ENCODE data around the gene CZIB. TPM values are rescaled to one million over a fixed set of nuclear protein-coding genes. Genes with fewer than 3 reads are reported as not detected.

CZIB gene
- total RNA-seq, 2 experiments from 2014 or later = 44.6 to 51.4 TPM

DNA sequence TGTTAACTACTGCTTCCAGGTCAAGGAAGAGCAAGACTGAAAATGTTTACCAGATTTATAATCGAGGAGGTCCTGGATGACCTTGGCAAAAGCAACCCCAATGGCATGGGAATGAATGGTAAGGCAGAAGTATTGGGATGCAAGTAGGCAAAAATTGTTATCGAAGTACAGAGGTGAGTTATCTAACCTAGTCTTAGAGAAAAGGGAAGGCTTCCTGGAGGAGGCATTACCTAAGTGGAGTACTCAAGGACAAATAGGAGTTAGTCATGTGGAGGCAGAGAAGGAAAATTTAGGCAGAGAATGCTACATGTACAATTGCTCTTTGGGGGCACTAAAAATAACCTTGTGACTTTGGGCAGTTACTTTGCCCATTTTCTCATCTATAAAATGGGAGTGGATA is 21.4 kb upstream of the CZIB start:
- ChIA-PET POLR2A (interaction anchor here (0.8 kb wide), 1 partner anchor 10 kb away, joined by 3 read pairs; no protein-coding TSS in a partner anchor), CTCF (ENCODE audit: unreplicated experiment) (no interaction called here)
- H3K9me2 ChIP-seq (ENCODE audit: insufficient read depth, low read length) = no peaks in the 10 kb centered on the region
- TF ChIP-seq EZH2phosphoT487 (IDR thresholded peaks at IDR 0.05; ENCODE audit: borderline replicate concordance, low read depth, low read length) = no peak
- TF ChIP-seq, protein P1, sequence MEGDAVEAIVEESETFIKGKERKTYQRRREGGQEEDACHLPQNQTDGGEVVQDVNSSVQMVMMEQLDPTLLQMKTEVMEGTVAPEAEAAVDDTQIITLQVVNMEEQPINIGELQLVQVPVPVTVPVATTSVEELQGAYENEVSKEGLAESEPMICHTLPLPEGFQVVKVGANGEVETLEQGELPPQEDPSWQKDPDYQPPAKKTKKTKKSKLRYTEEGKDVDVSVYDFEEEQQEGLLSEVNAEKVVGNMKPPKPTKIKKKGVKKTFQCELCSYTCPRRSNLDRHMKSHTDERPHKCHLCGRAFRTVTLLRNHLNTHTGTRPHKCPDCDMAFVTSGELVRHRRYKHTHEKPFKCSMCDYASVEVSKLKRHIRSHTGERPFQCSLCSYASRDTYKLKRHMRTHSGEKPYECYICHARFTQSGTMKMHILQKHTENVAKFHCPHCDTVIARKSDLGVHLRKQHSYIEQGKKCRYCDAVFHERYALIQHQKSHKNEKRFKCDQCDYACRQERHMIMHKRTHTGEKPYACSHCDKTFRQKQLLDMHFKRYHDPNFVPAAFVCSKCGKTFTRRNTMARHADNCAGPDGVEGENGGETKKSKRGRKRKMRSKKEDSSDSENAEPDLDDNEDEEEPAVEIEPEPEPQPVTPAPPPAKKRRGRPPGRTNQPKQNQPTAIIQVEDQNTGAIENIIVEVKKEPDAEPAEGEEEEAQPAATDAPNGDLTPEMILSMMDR (conservative IDR thresholded peaks at IDR 0.05; ENCODE audit: low read length) = no peak
- intact Hi-C loops (cut with micrococcal nuclease; ENCODE audit: unreplicated experiment) = no loop called here
- peaks cover 29% of the 10 kb centered on the region for H3K4me1 ChIP-seq (ENCODE audit: insufficient read depth, low read length, poor library complexity, severe bottlenecking)
- H4K20me1 ChIP-seq (ENCODE audit: insufficient read depth, low read length) = 0 out of 2 replicates have a peak, but pooled peaks cover 3% of the 10 kb centered on the region
- peaks cover 26% of the 10 kb centered on the region for H3K36me3 ChIP-seq (ENCODE audit: insufficient read depth, low read length)
- H3K4me2 ChIP-seq (ENCODE audit: low read length) = no peak overlapping the region
- no peak for DNase-seq (ENCODE audit: low spot score)
- no peaks in the 10 kb centered on the region for H3K9me3 ChIP-seq (ENCODE audit: low read length)
- H3K4me3 ChIP-seq (ENCODE audit: low read depth, low read length, poor library complexity, severe bottlenecking) = no peak overlapping the region
- no TSS peak for BruUV-seq (replicated peaks)
- no peak overlapping the region for H2AFZ ChIP-seq (ENCODE audit: low read length)
- H3K27ac ChIP-seq (ENCODE audit: low read depth, low read length, poor library complexity, severe bottlenecking) = no peak overlapping the region
- H3K79me2 ChIP-seq (ENCODE audit: insufficient read depth, low read depth, low read length) = peaks cover 15% of the 10 kb centered on the region

DNA sequence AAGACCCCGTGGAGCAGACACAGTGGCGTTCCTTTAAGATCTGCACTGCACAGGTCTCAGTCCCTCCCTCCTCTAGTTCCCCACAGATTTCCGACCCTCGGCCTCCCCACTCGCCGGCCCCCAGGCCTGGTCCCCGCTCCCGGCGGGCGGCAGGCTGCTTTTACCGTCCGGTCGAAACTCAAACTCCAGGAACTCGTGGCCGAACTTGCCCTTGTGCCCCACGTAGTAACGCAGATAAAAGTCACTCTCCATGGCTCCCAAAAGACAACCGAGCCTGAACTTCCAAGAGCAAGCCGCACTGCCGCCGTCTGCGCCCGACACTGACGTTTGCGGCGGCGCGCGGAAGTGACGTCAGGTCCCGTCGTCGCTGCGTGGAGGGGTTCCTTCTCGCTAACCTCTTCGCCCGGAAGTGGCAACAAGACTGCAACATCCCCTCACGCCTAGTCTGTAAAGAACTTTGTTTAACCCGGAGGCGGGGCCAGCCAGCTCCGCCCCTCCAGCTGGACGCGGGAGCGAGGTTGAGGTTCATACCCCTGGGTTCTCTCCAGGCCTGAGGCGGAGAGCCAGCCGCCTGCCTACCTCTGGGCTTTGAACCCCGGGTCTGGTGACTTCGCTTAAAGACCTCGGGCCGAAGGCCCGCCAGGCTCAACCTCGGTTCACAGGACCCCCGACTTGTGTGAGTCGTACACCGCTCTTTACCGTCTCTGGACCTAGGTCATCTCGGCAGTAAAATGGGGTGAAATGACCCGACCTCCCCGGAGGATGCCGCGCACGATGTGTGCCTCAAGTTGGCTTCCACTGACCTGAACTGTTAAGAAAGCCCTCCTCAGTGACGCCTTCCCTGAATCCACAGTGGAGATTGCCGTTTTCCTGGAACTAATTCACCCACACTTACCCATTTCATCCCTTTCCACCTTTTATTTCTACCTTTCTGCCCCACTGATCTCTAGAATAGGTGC is 18.0 kb upstream of the CZIB start, which contains the start of gene MAGOH:
Gene MAGOH (minus strand): TSS at position 322 of the 959 bp plus-strand sequence. CDS start 70 bp downstream, at position 252.
- Histone ChIP-seq H3K27ac (ENCODE audit: low read depth, low read length, poor library complexity, severe bottlenecking) (peak within 1 kb of the TSS; percentile 27), H3K9me2 (ENCODE audit: insufficient read depth, low read length) (no peaks in the 10 kb centered on the region), H3K36me3 (ENCODE audit: insufficient read depth, low read length) (peaks cover 32% of the 10 kb centered on the region), H3K79me2 (ENCODE audit: insufficient read depth, low read depth, low read length) (peaks cover 26% of the 10 kb centered on the region), H4K20me1 (ENCODE audit: insufficient read depth, low read length) (0 out of 2 replicates have a peak, but pooled peaks cover 3% of the 10 kb centered on the region), H2AFZ (ENCODE audit: low read length) (peak within 1 kb of the TSS; percentile 84; the same call in 1 of the 2 replicates), H3K4me2 (ENCODE audit: low read length) (peak within 1 kb of the TSS; percentile 92), H3K4me1 (ENCODE audit: insufficient read depth, low read length, poor library complexity, severe bottlenecking) (peaks cover 27% of the 10 kb centered on the region), H3K9me3 (ENCODE audit: low read length) (no peaks in the 10 kb centered on the region), H3K4me3 (ENCODE audit: low read depth, low read length, poor library complexity, severe bottlenecking) (peak within 1 kb of the TSS; percentile 85)
- POLR2A ChIA-PET = interaction anchor here (0.7 to 1.0 kb wide), 2 partner anchors 21 to 735 kb away, joined by 4 to 5 read pairs; no protein-coding TSS in a partner anchor
- CTCF ChIA-PET (ENCODE audit: unreplicated experiment) = no interaction called here
- intact Hi-C loops (cut with micrococcal nuclease; ENCODE audit: unreplicated experiment) = no loop called here
- TSS peak; percentile 95 for BruUV-seq (replicated peaks)
- TF ChIP-seq EZH2phosphoT487 (IDR thresholded peaks at IDR 0.05; ENCODE audit: borderline replicate concordance, low read depth, low read length) = no peak
- TF ChIP-seq, protein P1 (conservative IDR thresholded peaks at IDR 0.05; ENCODE audit: low read length) = no peak
- peak; percentile 96 for DNase-seq (ENCODE audit: low spot score)
